Ovary (tissue), 3 donors: ENCODE results near the gene RNF44.

ENCODE experiments used
- CTCF ChIP-seq, 3 donors: fragments of 450-650 bp in 2 of 3; fragments of 200-600 bp in 1 of 3; IDR thresholded peaks; one replicate each; pipeline versions ENCODE4 v1.5.1 to v1.8.0; 2016 to 2022; ENCODE audit warnings: antibody characterized with exemption in 3 of 3, mild to moderate bottlenecking in 1 of 3
- EP300 ChIP-seq: sonication (generic); formaldehyde crosslinking; IDR thresholded peaks from one replicate; pipeline ENCODE4 v1.6.1; 2017; ENCODE audit warnings: antibody characterized with exemption
- POLR2A ChIP-seq: fragments of 450-650 bp; IDR thresholded peaks from one replicate; pipeline ENCODE4 v1.6.1; 2017; ENCODE audit warnings: antibody characterized with exemption, mild to moderate bottlenecking, moderate library complexity
- donor health status: DM: no; HTN: no; CAD: no.

- TF ChIP-seq CTCF (IDR thresholded peaks at IDR 0.05) (no peak), EP300 (no peak), POLR2A (no peak)
Observed at GRCh38 chr5:176550275-176550831, 13.2 kb upstream of the RNF44 start.
